ENCODE measurements around the gene ARHGAP15. TPM values are rescaled to one million over a fixed set of nuclear protein-coding genes. Genes with fewer than 3 reads are reported as not detected.
A peak's percentile ranks its signal among the peaks of the same experiment; 100 is the strongest.

The ARHGAP15 gene
- total RNA-seq, 4 donors from 2014 or later = 1.2 to 6.0 (median 3.4) TPM

GRCh38 chr2:143392358-143392757, 263.1 kb downstream of the ARHGAP15 start:
- TF ChIP-seq CTCF (IDR thresholded peaks at IDR 0.05) (no peak), POLR2A (IDR thresholded peaks at IDR 0.05) (no peak), POLR2AphosphoS5 (IDR thresholded peaks at IDR 0.05) (no peak), EP300 (IDR thresholded peaks at IDR 0.05) (no peak)
- H3K4me1 ChIP-seq = no peaks in the 10 kb centered on the region
- H3K9me3 ChIP-seq = no peaks in the 10 kb centered on the region
- no peak for DNase-seq (ENCODE audit: low spot score in 2 of 2)
- H3K27me3 ChIP-seq = no peaks in the 10 kb centered on the region
- H3K4me3 ChIP-seq = no peak overlapping the region
- no peak overlapping the region for H3K27ac ChIP-seq
- H3K36me3 ChIP-seq = no peaks in the 10 kb centered on the region

- Histone ChIP-seq H3K27me3 (no peaks in the 10 kb centered on the region), H3K4me3 (no peak overlapping the region), H3K27ac (no peak overlapping the region), H3K9me3 (no peaks in the 10 kb centered on the region), H3K36me3 (no peaks in the 10 kb centered on the region), H3K4me1 (peaks cover 7% of the 10 kb centered on the region)
- DNase-seq (ENCODE audit: low spot score in 2 of 2) = no peak
- no peak for TF ChIP-seq POLR2AphosphoS5 (IDR thresholded peaks at IDR 0.05)
- TF ChIP-seq EP300 (IDR thresholded peaks at IDR 0.05) = no peak
- no peak for TF ChIP-seq CTCF (IDR thresholded peaks at IDR 0.05)
- 93% methylated on average over 2 of the region's 2 CpGs for WGBS
These were observed 264.8 kb downstream of the ARHGAP15 start for GRCh38 chr2:143394062-143394461.

- Histone ChIP-seq H3K27ac (no peak overlapping the region), H3K4me1 (peaks cover 13% of the 10 kb centered on the region), H3K4me3 (no peak overlapping the region), H3K9me3 (no peaks in the 10 kb centered on the region), H3K27me3 (no peaks in the 10 kb centered on the region), H3K36me3 (no peaks in the 10 kb centered on the region)
- no peak for TF ChIP-seq POLR2AphosphoS5 (IDR thresholded peaks at IDR 0.05)
- TF ChIP-seq CTCF (IDR thresholded peaks at IDR 0.05) = no peak
- no peak for TF ChIP-seq EP300 (IDR thresholded peaks at IDR 0.05)
- no peak for TF ChIP-seq POLR2A (IDR thresholded peaks at IDR 0.05)
- DNase-seq (ENCODE audit: low spot score in 2 of 2) = no peak
- WGBS = 47% methylated on average over 3 of the region's 3 CpGs
These were observed 268.8 kb downstream of the ARHGAP15 start for GRCh38 chr2:143397884-143398614.

- no peak for DNase-seq (ENCODE audit: low spot score in 2 of 2)
- Histone ChIP-seq H3K4me1 (peaks cover 13% of the 10 kb centered on the region), H3K27ac (no peak overlapping the region), H3K4me3 (no peak overlapping the region), H3K27me3 (no peaks in the 10 kb centered on the region), H3K36me3 (no peaks in the 10 kb centered on the region), H3K9me3 (no peaks in the 10 kb centered on the region)
- 31% methylated on average over 2 of the region's 2 CpGs for WGBS
- no peak for TF ChIP-seq CTCF (IDR thresholded peaks at IDR 0.05)
- TF ChIP-seq POLR2A (IDR thresholded peaks at IDR 0.05) = no peak
- no peak for TF ChIP-seq POLR2AphosphoS5 (IDR thresholded peaks at IDR 0.05)
- no peak for TF ChIP-seq EP300 (IDR thresholded peaks at IDR 0.05)
These were observed 269.6 kb downstream of the ARHGAP15 start for GRCh38 chr2:143398781-143399180.

- TF ChIP-seq EP300 (IDR thresholded peaks at IDR 0.05) = no peak
- no peak for TF ChIP-seq CTCF (IDR thresholded peaks at IDR 0.05)
- no peak for TF ChIP-seq POLR2A (IDR thresholded peaks at IDR 0.05)
- TF ChIP-seq POLR2AphosphoS5 (IDR thresholded peaks at IDR 0.05) = no peak
- H3K4me1 ChIP-seq = peaks cover 13% of the 10 kb centered on the region
- H3K27me3 ChIP-seq = no peaks in the 10 kb centered on the region
- no peaks in the 10 kb centered on the region for H3K9me3 ChIP-seq
- DNase-seq (ENCODE audit: low spot score in 2 of 2) = no peak
- peak overlapping the region; percentile 29 for H3K27ac ChIP-seq
- no peaks in the 10 kb centered on the region for H3K36me3 ChIP-seq
- H3K4me3 ChIP-seq = no peak overlapping the region
- 38% methylated on average over 2 of the region's 2 CpGs for WGBS
These were observed 270.4 kb downstream of the ARHGAP15 start for GRCh38 chr2:143399631-143400069.

All from suprapubic skin (tissue), 4 donors.